Inferior parietal cortex (tissue), 1 donor: ENCODE results near the gene OTUD6A.
"Not testable (repeated sequence)": the region's sequence is repeated elsewhere in the genome, so short reads cannot be mapped to it uniquely, and the experiment has no call there.

Experiments used
- DNase-seq: peaks from one replicate; pipeline ENCODE4 v3.0.0-alpha.2; 2016; ENCODE audit errors: extremely low spot score

Gene OTUD6A

GRCh38 chrX:70046978-70047377, 15.3 kb upstream of the OTUD6A start:
- DNase-seq: no peak

DNA sequence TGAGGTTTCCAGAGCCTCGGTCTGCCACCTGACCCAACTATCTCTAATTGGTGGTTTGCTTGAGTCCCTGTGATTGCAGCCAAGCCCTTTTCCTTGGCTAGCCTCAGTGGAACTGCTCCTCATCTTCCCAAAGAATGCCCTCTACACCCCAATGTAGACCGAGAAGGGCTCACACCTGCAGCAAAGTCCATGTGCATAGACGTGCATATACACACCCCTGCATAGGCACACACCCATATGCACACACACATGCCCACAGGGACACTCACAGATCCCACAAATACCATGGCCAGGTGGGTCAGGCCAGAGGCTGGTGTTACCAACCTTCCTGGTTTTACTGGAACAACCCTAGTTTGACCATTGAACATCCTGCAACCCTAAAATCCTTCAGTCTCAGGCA, 12.9 kb upstream of the OTUD6A start:
- DNase-seq: no peak

- DNase-seq: no peak
Measured at GRCh38 chrX:70049925-70050324, 12.3 kb upstream of the OTUD6A start, which contains the start of gene AWAT2. AWAT2 (minus strand) TSS chrX:70049938; CDS start chrX:70049932, 6 bp downstream.

GRCh38 chrX:70052895-70053615, 9.2 kb upstream of the OTUD6A start:
- no peak for DNase-seq

DNA sequence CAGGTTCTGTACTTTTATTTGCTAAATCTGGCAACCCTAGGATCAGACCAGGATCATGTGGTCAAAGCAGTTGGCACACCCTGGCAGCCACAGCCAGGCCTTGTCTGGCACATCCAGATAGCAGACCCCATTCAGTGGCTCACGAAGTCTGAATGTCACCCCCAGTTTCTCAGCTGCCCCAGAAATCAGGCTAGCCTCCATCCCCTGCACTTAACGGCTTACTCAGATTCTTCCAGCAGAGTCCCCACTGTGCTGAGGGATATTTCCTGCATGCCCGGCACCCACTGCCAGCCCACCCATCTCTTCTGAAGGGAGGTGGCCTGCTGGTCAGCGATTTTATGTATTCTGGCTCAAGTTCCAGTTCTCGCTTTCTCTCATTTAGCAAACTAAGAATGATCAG, 7.9 kb upstream of the OTUD6A start:
- no peak for DNase-seq

GRCh38 chrX:70062961-70063550, 799 bp downstream of the OTUD6A start:
- DNase-seq: no peak

DNA sequence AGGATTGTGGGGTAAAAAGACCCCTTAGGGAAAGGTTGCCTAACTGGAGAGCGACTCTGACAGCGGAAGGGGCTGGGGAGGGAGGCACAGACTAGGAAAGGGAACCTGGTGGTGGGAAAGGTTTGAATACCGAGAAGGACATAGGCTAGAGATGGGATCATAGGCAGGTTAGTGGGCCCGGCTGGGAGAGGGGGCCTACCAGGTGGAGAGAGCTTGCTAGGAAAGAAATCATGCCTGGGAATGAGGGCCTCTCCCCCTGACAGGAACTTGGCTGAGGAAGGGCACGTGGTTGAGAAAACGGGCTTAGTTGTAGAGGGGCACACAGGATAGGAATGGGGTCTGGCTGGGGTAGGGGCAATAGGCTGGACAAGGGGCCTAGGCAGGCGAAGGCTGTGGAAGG, 4.4 kb downstream of the OTUD6A start:
- DNase-seq: no peak

DNA sequence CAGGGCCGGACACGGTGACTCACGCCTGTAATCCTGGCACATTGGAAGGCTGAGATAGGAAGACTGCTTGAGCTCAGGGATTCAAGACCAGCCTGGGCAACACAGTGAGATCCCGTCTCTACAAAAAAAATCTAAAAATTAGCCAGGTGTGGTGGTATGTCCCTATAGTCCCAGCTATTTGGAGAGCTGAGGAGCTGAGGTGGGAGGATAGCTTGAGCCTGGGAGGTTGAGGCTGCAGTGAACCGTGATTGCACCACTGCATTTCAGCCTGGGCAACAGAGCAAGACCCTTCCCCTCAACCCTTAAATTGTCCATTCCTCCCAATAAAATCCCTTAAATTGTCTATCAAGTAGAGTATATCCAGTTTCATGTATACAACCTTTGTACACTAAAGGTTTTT, 17.0 kb downstream of the OTUD6A start:
- no peak for DNase-seq

DNA sequence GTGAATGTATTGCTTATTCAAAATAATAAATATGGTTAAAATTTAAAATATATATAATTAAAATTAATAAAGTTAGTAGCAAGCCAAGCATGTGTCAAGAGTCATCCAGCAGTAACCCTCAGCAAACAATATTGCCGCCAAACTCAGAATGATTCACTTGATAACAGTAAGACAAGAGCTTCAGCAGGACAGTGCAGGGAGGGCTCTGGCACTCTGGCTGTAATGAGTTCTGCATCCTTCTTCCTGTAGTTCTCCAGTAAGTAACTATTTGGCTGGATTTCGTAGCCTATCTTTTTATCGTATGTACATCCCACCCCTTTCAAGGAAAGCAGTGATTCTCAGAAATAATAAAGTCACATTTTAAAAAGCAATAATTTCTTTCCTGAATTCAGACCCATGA, 17.6 kb downstream of the OTUD6A start:
- DNase-seq: no peak

- no peak for DNase-seq
Measured at GRCh38 chrX:70082723-70083122, 20.5 kb downstream of the OTUD6A start.

GRCh38 chrX:70084592-70085240, 22.5 kb downstream of the OTUD6A start:
- no peak for DNase-seq

DNA sequence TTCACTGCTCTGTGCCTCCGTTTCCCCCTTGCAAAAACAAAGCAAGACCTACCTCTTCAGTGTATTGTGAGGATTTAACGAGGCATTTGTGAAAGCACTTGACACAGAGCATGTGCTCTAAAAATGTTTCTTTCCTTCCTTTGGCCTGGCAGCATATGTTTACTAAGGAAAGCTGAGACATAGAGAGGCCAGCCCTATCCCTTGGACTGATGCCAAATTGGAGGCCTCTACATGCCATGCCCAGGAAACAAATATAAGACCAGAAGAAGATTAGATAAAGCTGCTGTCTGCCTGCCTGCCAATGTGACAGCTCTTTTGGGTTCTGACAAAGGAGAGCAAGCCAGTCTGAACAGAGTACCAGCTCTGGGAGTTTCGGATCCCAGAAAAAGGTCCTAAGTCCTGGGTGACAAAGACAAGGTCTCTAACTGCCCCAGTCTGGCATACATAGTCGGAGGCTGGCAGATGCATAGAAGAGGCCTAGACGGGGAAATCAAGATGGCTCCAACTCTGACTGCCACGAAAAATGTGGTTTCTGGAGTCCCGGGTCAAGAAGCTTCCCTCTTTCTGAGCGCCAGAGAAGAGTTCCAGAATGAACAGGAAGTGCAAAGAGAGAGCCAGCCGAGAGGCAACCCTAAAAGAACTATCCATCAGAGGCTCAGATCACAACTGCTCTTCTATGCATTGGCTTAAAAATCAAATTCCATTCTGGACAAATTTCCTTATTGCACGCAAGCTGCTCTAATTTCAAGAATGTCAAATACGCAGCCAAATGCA, 25.8 kb downstream of the OTUD6A start:
- no peak for DNase-seq

DNA sequence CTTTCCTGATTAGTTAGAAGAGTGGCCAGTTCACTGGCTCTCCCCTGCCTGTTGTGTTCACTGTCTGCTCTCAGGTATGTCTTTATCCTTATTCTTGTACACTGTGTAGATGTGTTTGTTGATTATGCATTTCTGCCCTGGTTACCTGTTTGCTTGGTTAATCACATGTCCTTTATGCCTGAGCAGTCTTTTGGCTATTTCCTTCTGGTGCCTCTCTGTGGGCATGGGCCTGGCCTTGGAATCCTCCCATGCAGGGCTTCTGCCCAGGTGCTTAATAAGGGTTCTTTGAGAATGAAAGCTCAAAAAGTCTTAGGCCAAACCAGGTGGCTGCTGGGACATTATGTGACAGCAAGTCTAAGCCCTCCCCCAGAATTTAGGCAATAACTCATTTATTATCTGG, 26.5 kb downstream of the OTUD6A start:
- no peak for DNase-seq

DNA sequence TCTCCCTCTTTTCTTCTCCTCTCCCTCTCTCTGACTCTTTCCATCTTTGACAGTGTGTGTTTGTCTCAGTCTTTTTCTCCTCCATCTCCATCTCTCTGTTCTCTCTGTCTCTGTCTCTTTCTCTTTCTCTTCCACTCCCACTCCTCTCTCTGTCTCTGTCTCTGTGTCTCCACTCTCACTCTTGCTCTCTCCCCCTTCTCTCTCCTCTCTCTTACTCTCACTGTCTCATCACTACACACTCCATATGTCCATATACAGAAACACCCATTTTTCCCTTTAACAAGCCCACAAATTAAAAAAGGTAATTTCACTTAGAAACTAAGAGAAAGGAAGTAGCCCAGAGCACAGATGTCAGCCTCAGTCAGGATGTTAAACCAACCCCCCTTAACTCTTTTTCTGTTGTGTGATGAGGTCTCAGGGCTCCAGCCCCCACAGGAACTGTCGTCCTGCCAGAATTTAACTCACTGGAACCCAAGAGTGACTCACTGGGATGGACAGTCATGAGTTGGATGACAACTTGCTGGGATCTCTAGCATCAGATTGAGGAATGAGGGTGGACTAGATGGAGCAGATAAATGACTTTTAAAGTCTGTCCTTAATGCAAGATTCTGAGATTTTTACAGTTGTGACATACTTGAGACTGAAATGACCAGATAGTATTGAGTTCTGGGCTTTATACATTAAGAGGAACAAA, 27.5 kb downstream of the OTUD6A start:
- DNase-seq: no peak

DNA sequence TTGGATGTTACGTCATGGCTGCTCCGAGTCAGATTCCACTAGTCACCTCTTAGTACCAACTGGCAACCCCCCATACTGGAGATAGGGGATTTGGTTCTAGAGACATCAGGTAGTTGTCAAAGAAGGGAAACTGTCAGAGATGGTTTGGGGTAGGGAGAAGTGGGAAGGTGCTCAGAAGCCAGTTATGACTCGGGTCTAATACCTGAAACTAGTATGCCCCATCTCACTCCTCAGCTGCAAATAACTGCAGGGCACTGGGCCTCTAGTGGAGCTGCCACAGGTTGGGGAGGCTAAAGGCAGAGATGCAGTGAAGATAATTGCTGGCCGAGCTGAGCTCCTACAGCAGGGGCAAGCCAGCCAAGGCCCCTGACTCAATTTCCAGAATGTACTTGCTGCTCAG, 30.0 kb downstream of the OTUD6A start:
- DNase-seq: no peak

DNA sequence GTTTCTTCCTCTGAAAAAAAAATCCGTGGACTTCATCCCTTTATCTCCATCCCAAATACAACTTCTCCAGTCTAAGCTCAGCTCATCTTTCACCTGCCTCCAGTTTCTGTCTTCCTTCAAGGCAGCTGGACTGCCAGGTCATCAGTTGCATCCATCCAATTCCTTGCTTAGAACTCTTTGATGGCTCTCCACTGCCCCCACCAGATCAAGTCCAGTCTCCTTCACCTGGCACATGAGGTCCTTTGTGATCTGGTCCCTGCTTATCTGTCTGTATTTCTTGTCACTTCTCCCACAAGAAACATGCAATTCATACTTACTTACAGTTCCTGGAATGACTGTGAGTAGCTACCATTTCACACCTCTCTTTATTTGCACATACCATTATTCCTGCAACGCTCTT, 33.8 kb downstream of the OTUD6A start:
- no peak for DNase-seq

- no peak for DNase-seq
Measured at GRCh38 chrX:70105229-70105628, 43.0 kb downstream of the OTUD6A start.

GRCh38 chrX:70111436-70112026, 49.3 kb downstream of the OTUD6A start:
- not testable (repeated sequence) for DNase-seq
